Fibroblast of skin of back (primary cell): Measurements from ENCODE around the gene CMIP.

Source experiments
- DNase-seq: peaks from one replicate; pipeline ENCODE4 v3.0.0-alpha.2; 2013

CMIP gene

GRCh38 chr16:81551821-81552304 is 107.3 kb downstream of the CMIP start:
- peak; percentile 64 for DNase-seq

GRCh38 chr16:81552743-81553079 is 108.1 kb downstream of the CMIP start:
- no peak for DNase-seq

- DNase-seq = peak; percentile 40
Measured at GRCh38 chr16:81553080-81553813, 108.6 kb downstream of the CMIP start.

GRCh38 chr16:81553814-81554675 is 109.4 kb downstream of the CMIP start:
- no peak for DNase-seq

- DNase-seq = peak; percentile 39
Measured at GRCh38 chr16:81554979-81555378, 110.4 kb downstream of the CMIP start.

GRCh38 chr16:81555660-81556059 is 111.1 kb downstream of the CMIP start:
- DNase-seq = no peak

GRCh38 chr16:81556715-81557284 is 112.2 kb downstream of the CMIP start:
- no peak for DNase-seq

- no peak for DNase-seq
Measured at GRCh38 chr16:81558077-81558443, 113.5 kb downstream of the CMIP start.

- no peak for DNase-seq
Measured at GRCh38 chr16:81558444-81559175, 114.0 kb downstream of the CMIP start.

GRCh38 chr16:81560979-81561657 is 116.5 kb downstream of the CMIP start:
- no peak for DNase-seq

- no peak for DNase-seq
Measured at GRCh38 chr16:81562174-81562849, 117.7 kb downstream of the CMIP start.

GRCh38 chr16:81562926-81563325 is 118.3 kb downstream of the CMIP start:
- DNase-seq = no peak

- DNase-seq = peak; percentile 66
Measured at GRCh38 chr16:81564421-81564911, 119.9 kb downstream of the CMIP start.

- no peak for DNase-seq
Measured at GRCh38 chr16:81565321-81566028, 120.9 kb downstream of the CMIP start.

GRCh38 chr16:81566086-81567007 is 121.7 kb downstream of the CMIP start:
- no peak for DNase-seq

GRCh38 chr16:81567087-81567486 is 122.5 kb downstream of the CMIP start:
- no peak for DNase-seq

- peak; percentile 77 for DNase-seq
Measured at GRCh38 chr16:81567987-81568748, 123.6 kb downstream of the CMIP start.

- no peak for DNase-seq
Measured at GRCh38 chr16:81568749-81569087, 124.1 kb downstream of the CMIP start.
